COR-L47 (cell line): ENCODE data around the gene MAMDC2.

Experiments used
- DNase-seq: peaks from one replicate; lab custom pipeline; 2025; lab: John Stamatoyannopoulos, UW

The MAMDC2 gene

DNA sequence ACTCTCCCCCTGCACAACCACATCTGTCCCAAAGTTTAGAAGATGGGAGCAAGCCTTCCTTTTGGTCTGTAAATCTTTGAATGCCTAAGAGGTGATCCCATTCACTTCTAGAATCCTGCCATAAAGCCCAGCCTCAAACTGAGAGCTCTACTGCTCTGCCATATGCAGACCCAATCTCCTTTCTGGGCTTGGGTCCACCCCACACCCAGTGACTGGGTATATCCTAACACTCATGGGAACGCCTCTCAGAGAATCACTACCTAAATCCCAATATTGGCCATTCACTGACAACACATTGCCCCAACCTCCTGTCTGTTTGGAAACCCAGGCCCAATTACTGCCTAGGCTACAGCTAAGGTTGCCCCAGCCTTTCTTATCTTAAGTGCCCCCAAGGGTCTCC is 90.7 kb downstream of the MAMDC2 start:
- no peak for DNase-seq

DNA sequence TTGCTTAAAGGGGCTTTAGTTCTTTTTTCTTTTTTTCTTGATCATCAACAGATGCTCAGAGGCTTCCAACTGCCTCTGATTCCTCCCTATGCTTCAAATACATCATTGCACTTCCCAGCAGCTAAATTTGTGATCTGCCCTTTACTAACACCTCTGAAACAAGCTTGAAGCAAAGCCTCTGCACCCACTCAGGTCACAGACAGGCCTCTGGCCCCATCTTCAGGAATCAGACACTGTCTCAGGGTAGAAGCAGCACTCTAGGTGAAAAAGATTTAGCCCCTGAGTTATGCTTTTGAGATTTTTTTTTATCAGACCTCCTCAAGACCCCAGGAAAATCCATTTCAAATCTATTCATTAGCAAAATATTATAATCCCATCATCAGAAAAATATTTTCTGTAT is 91.5 kb downstream of the MAMDC2 start:
- DNase-seq: no peak

DNA sequence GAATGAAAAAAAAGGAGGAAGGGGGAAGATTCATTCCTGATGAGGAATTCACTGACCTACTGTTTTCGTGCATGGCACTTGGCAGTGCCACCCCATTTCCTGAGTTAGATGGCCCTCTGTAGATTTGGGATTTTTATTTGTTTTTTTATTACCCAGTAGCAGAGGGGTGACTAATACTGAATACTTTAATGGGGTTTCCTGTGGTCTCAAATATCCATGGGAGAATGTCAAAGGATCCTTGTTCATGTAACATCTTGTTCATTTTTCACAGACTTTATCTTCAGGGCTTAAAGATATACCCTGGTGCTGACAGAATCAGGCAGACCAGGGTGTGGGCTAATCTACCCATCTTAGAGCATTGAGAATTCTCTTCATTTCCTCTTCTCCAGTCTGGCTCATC is 93.0 kb downstream of the MAMDC2 start:
- no peak for DNase-seq

DNA sequence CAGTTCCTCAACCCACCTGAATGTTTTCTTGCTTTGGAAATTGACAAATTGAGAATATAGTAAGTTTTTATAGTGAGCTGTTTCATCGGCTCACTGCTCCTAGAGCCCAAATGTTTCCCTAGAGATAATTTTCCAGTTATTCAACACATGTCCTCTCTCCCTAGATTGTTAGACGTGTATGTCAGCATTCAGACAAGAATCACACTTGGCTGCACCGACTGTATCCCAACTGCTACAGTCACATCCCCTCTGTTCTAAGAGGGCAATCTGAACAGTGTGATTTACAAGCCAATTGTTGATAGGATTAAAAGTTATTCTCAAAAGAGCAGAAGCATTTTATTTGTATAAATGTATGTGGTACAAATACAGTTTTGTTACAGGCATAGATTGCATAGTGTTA is 93.9 kb downstream of the MAMDC2 start:
- DNase-seq: no peak

DNA sequence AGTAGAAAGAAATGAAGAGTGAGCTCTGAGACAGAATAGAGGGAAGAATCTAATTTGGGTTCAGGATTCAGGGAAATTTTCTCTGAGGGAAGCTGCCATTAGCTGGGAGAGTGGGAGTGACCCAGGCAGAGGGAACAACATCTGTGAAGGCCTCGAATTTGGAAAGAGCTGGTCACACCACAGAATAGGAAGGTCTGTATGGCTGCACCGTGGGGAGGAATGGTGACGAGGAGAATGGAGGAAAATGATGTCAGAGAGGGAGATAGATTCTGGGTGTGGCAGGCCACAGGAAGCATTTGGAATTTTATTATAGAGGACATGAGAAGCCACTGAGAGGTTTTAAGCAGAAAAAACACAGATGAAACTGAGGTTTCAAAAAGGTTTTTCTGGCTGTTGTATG is 98.5 kb downstream of the MAMDC2 start:
- no peak for DNase-seq

DNA sequence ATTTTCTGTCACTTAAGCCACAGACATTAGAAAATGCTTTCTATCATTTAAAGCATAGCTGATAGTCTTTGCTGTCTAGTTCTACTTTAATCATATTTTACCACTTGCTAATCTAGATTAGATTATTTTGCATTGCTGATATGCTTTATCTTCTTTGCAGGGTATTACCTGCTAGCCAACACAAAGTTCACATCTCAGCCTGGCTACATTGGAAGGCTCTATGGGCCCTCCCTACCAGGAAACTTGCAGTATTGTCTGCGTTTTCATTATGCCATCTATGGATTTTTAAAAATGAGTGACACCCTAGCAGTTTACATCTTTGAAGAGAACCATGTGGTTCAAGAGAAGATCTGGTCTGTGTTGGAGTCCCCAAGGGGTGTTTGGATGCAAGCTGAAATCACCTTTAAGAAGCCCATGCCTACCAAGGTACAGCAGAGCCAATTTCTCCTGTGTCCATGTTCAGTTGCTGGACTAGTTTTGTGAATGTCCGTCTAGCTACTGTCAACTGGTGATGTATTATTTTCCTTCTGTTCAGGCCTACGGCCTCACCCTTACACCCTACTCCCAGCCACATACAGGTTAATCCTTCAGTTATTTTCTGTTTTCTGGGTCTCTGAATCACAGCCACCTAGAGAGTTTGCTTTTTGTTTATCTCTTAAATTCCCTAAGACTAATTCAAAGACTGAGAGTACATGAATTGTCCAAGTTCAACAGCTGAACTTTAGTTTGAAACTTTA is 99.9 kb downstream of the MAMDC2 start:
- no peak for DNase-seq

DNA sequence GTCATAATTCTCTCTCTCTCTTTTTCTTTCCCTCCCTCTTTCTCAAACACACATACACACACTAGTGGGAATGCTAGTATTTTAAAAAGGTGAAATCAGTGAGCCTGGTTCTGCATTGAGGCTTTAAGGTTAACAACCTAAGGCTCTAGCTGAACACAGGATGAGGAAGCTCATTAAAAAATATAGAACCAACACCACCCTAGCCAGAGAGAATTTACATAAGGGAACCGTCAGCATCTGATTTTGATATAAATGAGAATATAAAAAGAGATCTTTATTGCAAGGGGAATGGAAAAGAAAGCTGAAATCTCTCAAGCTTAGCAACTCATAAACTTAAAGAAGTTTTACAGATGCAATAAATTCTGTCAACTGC is 100.5 kb downstream of the MAMDC2 start:
- no peak for DNase-seq

DNA sequence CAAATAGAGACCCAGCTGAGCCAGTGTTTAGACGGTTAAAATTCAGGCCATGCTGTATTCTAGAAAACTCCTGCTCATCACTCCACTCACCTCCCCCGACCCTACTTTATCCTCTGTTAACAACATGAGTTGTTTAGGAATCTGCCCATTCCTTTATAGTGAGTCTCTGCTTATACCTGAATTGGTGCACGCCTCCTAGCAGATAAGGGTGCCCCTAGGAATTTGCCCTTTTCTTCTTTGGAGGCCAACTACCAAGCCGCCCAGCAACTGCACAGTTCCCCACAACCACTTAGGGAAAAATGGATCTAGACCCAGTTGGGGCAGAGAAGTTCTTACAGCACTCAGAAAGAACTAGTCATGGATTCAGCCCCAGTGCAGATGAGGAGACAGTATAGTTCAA is 102.3 kb downstream of the MAMDC2 start:
- DNase-seq: no peak

DNA sequence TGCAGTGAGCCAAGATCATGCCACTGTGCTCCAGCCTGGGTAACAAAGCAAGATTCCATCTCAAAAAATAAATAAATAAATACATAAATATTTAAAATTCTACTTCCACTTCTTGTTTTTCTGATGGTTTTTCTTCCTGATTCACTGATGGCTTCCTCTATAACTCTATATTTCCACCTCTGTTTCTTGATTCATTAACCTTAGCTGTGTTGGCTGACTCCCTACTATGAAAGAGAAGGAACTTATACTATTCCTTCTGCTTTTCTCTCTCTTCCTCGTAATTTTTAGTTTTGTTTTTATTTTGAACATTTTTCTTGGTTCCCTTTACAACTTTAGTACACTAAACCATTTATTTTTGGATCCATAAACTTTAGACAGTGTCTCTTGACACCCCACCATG is 103.5 kb downstream of the MAMDC2 start:
- DNase-seq: no peak

DNA sequence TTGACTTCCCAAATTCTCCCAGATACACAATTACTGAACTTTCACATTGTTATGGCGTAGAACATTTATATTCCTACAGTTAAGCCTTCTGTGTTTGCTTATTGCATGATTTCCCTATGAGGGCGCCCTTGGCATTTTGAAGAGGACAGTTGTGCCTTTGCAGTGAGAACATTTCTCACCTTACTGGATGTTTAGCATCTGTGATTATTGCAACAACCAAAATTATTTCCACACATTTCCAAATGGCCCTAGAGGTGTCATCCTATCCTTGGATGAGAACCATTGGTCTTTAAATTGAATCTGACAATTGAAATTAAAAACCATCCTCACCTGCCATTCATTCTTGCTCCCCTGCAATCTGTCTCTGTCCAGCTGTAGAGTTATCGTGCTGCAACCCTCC is 104.0 kb downstream of the MAMDC2 start:
- no peak for DNase-seq

DNA sequence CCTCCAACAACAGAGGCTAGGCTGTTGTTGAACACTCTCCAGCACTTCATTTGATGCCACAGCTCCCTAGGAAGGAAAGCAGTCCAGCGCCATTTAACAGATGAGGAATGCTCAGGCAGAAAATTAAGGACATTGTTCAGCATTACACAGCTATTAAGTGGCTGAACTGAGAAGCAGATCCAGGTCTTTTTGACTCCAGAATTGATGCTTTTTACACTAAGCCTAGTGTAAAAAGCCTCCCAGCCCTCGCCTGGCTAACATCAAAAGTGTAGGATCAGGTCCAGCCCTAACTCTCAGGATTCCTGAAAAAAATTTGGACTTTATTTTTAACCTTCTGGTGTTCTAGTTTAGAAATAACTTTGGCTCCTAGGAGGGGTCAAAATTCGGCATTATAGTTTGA is 108.7 kb downstream of the MAMDC2 start:
- DNase-seq: no peak

DNA sequence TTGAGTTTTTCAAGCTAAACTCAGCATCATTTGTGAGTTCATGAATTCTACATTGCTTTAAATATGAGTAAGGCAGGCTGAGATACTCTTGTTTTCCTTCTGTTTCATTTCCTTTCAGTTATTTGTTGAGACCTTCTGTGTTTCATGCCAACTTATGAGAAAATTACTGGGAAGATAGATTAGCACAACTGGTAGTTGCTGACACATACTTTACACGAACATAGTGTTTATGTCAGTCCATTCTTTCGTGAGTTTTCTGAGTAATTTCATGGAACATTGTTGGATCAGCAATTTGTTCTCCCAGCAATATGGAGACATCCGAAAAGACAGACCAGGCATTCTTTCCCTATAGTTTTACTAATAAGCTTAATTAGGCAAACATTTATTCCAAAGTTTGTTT is 113.1 kb downstream of the MAMDC2 start:
- DNase-seq: no peak

DNA sequence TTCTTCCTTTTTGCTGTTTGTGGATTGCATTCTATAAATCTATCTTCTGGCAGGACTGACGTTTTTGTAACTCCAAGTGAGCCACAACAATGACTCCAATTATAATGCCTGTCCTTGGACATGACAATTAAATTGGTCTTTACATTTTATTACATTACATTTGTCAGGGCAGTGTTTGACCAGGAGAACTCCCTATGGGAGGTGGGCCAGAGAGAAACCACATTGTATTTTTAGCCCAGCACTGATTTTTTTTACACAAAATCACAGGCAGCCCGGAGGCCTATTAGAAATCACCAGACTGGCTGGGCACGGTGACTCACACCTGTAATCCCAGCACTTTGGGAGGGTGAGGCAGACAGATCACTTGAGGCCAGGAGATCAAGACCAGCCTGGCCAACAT is 116.0 kb downstream of the MAMDC2 start:
- no peak for DNase-seq

DNA sequence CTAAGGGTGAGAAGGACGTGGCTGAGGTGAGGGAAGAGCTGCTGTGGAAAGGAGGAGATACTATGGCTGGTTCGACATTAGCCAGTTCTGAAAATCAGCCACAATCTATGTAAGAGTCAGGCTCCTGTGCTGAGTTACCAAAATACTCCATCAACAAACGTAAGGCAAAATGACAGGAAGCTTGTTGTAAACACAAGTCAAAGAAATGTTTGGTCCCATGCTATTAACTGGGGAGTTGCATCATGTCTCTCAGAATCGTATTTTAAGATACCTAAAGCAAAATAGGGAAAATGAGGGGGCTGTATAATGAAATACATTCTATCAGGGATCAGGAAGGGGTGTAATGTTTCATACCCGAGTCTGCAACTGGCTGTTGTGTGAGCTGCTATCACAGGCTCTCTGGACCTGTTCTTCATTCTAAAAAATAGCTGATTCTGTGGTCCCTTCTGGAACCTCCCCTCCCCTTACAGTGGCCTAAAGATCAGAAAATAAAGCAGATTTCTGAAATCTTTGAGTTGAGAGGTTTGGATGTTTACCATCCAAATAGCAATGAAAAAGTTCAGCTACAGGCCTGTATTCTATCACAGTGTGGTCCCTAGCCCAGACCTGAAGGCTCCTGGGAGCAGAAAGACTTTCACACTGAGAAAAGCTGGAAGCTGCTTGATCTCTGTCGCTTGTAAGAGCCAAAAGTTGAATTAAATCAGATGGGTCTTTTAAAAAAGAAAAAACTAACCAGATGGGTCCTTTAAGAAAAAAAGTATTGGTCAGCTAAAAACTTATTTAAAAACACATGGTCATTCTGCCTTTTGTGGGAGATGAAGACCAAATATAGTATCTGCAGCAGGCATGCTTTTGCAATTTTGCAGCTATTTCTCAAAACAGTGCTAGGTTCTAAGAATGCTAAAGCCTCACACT is 117.3 kb downstream of the MAMDC2 start:
- no peak for DNase-seq

DNA sequence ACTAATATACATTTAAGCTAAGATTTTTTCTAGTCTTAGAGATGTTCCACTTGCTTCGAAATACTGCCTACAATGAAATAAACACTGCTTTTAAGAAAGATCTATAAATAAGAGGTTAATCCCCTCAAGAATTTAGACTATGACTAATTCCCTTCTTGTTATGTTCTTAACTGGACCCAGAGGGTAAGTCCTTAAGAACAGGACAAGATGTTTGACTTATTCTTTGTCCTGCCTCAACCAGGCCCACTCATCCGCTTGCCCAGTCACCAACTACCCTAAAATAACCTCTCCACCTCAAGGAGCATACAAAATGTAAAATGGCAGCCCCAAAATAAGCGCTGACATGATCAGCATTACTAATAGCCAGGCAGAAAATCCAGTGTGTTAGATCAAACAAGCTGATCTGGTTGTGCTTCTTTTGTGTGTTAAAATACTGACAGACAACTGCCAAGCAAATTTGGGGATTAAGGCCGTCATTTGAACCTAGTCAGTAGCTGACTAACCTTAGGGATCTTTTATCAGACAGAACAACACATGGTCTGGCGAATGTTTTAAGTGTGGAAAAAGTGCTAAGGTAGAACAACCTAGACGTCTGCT is 121.5 kb downstream of the MAMDC2 start:
- DNase-seq: no peak

DNA sequence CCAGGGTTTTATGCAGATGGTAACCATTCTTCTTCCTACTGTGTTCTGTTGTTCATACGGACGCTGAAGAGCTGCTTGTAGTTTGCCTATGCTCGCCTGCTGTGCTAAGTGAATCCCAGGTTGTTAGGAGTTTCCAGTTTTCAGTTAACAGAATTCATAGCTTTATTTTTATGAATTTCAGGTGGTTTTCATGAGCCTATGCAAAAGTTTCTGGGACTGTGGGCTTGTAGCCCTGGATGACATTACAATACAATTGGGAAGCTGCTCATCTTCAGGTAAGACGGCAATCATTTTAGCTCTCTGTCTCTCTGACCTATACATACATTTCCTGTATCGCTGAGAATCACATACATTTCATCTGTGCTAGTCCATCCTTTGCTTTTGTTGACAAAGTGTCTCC is 124.9 kb downstream of the MAMDC2 start:
- no peak for DNase-seq

DNA sequence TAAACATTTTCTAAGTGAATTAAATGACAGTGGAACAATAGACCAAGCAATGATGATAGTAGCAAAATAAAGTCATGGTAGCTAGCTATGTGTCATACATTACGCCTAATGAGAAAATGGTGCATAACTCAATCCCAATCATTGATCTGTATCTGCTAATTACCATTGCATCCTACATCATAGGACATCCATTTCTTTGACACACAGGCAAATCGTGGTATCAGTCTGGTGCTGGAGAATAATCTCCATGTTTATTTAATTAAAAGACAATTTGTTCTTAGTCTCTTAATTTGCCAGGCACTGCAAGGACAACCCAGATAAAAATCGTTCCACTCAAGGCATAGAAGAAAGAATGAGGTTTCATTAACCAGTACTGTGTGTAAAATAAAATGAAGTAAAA is 125.6 kb downstream of the MAMDC2 start:
- no peak for DNase-seq

DNA sequence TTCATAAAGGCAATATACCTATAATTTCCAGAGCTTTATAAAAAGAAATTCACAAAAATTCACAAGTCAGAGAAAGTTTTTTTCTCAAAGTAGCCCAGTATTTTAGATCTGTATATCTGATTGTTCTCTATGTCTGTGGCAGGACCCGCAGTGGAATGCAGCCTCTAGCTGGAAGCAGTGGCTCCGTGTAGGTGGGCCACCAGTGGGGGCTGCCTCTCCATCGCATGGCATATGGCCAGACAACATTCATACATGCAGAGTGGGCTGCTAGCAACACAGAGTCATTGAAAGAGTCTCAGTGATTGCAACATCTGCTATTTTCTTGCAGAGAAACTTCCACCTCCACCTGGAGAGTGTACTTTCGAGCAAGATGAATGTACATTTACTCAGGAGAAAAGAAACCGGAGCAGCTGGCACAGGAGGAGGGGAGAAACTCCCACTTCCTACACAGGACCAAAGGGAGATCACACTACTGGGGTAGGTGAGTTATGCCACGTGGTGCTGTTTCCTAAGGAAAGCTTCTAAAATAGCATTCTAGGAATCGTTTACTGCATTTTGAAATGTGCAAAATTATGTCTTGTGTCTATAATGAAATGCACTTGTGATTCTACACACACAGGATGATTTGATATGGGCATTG is 126.6 kb downstream of the MAMDC2 start:
- DNase-seq: no peak

DNA sequence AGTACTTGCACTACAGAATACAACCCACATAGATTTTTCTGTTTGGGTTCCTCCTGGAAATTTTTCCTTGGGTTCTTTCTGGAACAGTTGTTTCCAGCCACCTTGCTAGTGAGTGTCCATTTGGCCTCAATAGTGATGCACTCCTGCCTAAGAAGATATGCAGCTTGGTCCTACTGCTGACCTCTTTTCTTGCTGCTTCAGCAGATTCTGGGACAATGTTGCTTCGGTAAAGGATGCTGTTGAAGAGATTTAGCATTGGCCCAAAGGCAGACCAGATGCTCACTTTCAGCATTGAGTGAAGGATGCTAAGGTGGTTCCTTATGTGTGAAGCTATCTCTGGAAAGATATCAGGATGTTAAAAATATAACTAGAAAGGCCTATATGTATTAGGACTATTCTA is 128.9 kb downstream of the MAMDC2 start:
- no peak for DNase-seq

DNA sequence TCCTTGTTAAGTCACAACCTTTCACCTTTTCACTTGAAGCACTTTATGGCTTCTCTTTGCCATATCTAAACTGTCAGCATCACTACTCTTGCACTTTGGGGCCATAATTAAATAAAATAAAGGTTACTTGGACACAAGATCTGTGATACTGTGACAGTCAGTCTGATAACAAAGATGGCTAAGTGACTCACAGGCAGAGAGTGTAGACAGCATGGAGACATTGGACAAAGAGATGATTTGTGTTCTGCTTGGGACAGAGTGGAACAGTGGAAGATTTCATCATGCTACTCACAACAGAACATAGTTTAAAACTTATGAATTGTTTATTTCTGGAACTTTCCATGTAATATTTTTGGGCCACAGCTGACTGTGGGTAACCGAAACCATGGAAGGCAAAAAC is 133.5 kb downstream of the MAMDC2 start:
- DNase-seq: no peak

DNA sequence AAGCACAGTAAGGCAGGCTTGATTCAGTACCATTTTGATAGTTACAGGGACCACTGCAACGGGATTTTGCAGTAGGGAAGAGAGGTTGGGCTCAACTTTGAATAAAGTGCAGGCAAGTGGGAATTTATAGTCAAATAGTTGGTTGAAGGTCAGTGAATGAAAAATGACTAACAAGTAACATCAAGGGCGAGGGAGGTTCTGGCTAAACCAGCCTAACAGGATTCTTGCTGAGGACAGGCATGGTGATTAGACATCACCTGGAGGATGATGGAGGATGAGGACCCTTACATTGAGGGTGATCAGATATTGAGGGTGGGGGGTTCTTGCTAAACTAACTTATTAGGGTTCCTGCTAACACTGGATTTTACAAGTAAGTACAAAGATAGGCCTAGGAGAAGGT is 149.1 kb downstream of the MAMDC2 start:
- DNase-seq: no peak

DNA sequence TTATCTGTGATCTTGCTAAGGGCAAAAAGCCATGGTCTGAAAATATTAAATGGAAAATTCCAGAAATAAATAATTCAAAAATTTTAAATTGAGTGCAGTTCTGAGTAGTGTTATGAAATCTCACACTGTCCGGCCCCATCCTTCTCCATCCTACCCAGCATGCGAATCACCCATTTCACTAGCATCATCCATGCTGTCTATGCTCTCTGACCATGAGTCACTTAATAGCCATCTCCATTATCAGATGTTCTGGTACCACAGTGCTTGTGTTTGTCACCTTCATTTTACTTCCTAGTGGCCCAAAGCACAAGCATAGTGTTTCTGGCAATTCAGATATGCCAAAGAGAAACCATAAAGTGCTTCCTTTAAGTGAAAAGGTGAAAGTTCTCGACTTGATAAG is 151.8 kb downstream of the MAMDC2 start:
- DNase-seq: no peak
